Muscle of arm (tissue), 14 donors: Measurements from ENCODE around the gene CYP26C1. TPM values are rescaled to one million over a fixed set of nuclear protein-coding genes. Genes with fewer than 3 reads are reported as not detected.

ENCODE experiments used
- DNase-seq: peaks from one replicate; pipeline ENCODE4 v3.0.0-alpha.2; 2013
- long read RNA-seq, 11 donors: transcript quantifications; one replicate each; lab custom pipeline, GENCODE V29; 2026
- polyA plus RNA-seq, 12 donors: library from polyadenylated mRNA; unstranded; fragments of 120-200 nt; gene quantifications; one replicate each; pipeline ENCODE4 v1.2.1, GENCODE V29; 2013; ENCODE audit not compliant: insufficient read length in 12 of 12

Gene CYP26C1, protein sequence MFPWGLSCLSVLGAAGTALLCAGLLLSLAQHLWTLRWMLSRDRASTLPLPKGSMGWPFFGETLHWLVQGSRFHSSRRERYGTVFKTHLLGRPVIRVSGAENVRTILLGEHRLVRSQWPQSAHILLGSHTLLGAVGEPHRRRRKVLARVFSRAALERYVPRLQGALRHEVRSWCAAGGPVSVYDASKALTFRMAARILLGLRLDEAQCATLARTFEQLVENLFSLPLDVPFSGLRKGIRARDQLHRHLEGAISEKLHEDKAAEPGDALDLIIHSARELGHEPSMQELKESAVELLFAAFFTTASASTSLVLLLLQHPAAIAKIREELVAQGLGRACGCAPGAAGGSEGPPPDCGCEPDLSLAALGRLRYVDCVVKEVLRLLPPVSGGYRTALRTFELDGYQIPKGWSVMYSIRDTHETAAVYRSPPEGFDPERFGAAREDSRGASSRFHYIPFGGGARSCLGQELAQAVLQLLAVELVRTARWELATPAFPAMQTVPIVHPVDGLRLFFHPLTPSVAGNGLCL
- polyA plus RNA-seq, result under 1 TPM in 1 of 12 donors, not detected in 11; 0.07 TPM
- long read RNA-seq, donor 1, result 0 reads
- long read RNA-seq, donor 2, result 0 reads
- long read RNA-seq, donor 3, result 0 reads
- long read RNA-seq, donor 4, result 0 reads
- long read RNA-seq, donor 5, result 0 reads
- long read RNA-seq, donor 6, result 0 reads
- long read RNA-seq, donor 7, result 0 reads
- long read RNA-seq, donor 8, result 0 reads
- long read RNA-seq, donor 9, result 0 reads
- long read RNA-seq, donor 10, result 0 reads
- long read RNA-seq, donor 11, result 0 reads

DNA sequence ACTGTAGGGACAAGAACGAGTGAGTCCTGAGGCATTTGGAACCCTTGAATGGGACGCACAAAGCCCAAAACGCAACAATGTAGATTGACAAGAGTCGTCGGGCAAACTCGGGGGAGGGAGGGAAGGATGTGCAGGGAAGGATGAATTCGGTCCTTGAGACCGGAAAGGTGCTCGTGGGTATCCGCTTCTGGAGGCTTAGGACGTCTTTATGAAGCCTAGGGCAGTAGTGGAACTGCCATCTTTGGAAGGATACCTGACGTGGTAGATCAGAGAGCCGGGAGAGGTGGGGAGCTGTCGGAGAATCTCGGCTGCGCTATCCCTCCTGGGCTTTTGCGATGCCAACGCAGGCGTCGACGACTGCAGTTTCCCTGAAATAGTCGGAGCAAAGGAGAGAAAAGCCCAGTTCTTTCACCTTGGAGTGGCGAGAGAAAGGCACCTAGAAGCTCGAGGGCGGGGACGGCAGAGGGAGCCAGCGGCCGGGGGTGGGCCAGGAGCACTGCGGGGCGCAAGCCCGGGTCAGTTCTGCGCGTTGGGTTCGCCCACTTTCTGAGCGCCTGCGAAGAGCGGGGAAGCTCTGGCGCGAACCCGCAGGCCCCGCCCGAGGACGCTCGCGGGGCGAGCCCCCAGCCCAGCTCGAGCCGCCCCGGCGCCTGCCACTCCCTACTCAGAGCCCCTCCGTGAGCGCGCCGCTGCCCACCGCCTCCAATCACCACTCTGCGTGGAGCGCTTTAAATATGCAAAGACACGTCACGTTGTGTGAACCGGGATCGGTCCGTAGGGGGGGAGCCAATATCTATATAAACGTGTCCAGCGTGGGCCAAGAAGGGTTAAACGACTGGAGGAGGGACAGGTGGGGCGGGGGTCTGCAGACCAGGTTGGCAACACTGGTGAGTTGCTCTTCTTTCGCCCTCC, at the start of gene CYP26C1:
CYP26C1 (plus strand) TSS at position 824 of the 912 bp plus-strand sequence. CDS start 466 bp downstream, outside the sequence.
- no peak for DNase-seq

DNA sequence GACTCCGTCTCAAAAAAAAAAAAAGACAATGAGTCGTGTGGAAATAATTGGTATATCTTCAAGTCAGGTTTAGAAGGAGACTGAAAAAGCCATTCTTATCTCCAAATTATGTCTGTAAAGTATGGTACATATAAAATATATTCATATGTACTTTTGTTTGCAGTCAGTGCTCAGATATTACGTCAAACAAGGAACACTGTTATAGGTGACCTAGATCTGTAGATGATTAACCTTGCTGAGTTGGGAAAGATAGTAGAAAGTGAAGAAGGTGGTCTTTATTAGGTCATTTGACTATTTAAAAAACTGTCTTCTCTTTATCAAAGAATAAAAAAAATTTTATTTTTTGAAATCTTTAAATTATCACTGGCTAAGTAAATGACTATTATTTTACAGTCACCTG, 44.9 kb upstream of the CYP26C1 start:
- no peak for DNase-seq

DNA sequence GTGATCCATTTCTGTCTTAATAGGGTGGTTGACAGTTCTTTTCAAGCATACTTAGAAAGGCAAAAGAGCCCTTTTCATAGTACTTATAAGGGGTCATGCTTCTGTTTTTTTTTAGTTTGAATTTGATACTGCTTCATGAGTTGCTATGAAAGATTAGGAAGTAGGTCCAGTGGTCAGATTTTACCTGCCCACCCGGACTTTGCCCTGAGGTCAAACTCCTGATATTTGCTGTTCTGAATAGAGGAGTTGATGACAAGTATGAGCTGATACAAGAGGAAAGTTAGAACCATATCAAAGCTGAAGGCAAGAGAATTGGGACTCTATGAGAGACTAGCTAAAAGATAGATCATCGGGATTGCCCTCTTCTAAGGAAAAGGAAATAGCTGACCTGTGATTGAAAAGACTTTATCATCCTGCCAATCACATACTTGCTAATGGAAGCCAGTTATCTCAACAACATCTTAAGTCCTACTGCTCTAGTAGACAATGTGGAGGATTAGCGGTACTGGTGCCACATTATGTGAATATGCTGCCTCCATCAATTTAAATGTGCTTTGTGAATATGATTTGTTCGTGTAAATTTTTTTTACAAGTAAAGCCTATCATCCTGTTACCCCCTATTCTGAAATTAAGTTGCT, 37.5 kb upstream of the CYP26C1 start:
- no peak for DNase-seq

DNA sequence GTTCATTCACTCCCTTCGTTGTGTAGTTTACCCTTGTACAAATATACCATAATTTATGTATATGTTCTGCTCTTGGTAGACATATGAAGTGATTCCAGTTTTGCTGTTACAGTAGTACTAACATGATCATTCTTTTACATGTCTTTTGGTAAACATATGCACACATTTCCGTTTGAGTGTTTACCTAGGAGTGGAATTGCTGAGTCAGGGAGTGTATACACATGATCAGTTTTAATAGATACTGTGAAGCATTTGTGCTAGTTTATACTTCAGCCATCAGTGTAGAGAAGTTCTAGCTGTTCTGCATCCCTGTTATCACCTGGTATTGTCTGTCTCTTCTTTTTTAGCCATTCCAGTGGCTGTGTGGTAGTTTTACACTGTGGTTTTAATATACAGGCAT, 34.5 kb upstream of the CYP26C1 start:
- DNase-seq, result no peak

DNA sequence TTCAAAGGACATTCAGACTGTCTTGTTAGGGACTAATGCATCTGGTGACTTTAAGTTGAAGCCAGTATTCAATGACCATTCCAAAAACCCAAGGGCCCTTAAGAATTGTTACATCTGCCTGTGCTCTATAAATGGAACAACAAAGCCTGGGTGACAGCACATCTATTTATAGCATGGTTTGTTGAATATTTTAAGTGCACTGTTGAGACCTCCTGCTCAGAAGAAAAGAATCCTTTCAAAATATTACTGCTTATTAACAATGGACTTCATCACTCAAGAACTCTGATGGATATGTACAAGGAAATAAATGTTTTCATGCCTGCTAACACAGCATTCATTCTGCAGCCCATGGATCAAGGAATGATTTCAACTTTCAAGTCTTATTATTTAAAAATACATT, 33.1 kb upstream of the CYP26C1 start:
- DNase-seq, result no peak

DNA sequence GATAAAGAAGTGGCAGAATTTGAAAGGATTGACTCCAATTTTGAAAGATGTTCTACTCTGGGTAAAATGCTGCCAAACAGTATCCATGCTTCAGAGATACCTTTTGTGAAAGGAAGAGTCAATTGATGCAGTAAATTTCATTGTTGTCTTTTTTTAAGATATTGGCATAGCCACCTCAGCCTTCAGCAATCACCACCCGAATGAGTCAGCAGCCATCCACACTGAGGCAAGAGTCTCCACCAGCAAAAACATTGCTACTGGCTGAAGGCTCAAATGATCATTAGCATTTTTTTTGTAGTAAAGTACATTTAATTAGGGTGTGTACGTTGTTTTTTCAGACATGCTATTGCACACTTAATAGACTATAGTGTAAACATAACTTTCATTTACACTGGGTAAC, 31.7 kb upstream of the CYP26C1 start:
- DNase-seq, result no peak

DNA sequence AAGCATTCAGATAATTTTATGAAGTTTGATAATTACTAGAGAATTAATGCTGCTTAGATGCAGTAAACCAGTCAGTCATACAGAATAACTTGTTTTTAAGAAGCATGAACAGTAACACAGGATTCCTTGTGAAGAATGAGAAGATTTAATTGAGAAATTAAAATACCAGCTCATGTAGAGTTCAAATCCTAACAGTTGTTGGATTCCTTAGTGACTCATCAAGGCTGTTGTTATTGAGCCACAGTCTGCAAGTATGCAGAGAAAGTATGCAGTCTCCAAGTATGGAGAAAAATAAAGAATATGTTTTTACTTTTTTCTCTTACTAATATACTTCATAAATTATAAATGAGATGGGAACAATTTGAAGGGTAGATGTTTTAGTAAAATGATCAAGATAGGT, 30.2 kb upstream of the CYP26C1 start:
- no peak for DNase-seq

DNA sequence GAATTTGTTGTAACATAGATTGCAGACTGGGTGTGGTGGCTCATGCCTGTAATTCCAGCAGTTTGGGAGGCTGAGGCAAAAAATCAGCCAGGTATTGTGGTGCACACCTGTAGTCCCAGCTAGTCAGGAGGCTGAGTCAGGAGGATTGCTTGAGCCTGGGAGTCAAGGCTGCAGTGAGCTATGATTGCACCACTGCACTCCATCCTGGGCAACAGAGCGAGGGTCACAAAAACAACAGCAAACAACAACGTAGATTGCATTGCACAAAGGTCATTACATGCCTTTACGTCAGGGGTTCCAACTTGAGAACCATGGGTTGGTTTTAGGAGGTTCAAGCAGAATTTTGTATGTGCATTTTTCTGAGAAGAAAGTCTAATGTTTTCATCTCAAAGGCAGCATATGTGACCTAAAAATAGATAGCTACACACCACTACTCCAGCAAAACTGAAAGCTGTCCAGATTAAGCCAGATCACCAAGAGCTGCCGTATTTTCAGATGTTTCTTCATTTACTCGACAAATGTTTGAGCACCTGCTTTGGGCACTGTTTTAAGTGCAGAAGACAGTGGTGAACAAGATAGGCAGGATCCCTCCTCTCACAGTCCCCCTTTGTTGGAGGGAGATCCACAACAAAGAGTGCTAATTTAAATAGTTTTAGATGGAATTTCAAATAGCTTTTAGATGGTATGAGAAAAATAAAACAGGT, 28.3 kb upstream of the CYP26C1 start:
- DNase-seq, result no peak

DNA sequence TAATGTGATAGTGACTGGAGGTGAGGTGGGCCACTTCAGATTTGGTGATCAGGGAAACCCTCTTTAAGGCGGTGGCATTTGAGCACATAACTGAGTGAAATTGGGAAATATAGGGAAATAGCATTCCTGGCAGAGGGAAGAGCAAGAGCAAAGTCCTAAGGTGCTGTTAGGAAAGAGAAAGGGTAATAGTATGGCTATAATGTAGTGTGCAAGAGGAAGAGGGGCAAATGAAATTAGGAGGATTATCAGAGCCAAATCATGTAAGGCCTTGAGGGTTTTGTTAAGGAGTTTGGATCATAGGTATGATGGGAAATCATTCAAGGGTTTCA, 27.8 kb upstream of the CYP26C1 start:
- DNase-seq, result no peak

DNA sequence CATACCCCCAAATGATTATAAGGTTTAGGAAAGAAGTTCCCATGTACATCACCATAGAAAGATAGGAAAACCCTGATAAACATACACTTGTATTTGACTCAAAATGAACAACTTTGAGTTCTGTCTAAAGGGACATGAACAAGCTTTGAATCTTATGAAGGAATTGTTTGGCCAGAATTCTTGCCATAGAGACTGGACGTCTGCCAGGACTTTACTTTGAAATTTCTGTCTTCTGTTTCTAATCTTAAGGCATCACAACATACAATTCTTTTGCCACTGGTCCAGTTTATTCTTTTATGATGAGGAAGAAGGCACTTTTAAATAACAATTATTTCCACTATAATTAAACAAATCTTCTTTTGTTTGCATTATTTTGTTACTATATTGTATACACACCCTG, 26.2 kb upstream of the CYP26C1 start:
- peak; percentile 13 for DNase-seq

DNA sequence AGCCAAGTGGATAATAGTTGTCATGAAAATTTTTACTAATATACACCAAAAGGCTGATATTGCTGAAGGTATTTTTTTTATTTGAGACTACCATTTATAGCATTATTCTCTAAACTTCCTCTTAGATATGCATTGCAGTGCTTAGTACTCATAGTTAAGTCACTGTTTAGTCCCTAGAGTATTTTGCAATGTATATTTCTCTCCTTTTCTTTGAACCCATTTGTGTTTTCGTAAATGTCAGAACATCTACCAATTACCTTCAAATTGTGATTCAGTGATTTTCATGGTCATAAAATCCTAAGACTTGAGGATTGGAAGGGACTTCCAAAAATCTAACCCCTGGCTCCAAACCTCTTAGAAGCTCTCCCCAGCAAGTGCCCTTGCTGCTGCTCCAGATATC, 21.5 kb upstream of the CYP26C1 start:
- DNase-seq, result no peak

DNA sequence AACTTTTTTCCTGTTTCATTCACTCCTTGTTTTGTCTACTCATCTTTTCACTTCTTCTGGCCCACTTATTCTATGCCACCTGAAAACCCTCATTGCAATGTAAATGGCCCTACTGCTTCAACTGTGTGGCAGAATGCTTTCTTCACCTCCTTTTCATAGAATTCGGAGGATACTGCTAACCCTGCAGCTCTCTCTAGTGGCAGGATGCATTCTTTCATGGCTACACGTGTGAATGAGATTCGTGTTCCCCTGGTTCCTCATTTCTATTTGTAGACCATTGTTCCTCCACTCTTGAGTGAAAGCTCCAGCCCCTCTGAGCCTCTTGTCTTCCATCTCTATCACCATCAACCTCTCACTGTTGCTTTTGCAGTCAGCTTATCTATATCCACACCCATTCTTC, 20.9 kb upstream of the CYP26C1 start:
- no peak for DNase-seq

DNA sequence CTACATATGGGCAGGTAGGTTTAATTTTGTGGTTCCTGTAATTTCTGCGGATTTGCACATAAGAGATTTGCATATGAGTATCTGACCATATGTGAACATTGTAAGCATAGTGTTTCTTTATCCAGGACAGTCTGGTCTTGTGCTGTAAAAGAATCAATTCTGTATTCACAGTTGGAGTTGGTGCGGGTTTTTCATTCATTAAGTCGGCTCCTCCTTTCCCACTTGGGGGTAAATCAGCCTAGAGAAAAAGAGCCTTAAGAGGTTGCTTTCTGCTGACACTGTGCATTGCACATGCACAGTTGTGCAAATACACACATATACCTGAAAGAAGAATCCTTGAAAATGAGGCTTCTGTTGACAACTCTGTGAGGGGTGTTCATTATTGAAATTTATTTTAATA, 6.1 kb upstream of the CYP26C1 start:
- DNase-seq, result no peak

DNA sequence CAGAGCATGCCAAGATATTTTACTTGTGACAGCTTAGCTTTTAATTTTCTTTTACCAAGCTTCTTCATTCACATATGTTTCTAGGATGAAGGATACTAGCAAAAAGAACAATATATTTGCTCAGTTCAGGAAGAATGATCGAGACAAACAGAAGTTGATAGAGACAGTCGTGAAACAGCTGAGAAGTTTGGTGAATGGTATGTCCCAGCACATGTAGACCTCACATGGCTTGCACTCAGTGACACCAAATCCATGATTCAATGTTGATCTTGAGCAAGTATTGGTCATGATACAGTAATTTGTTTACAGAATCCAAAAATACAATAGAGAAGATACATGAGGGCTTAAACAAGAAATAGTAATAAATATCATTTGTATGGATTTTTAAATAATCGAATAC, 2.5 kb upstream of the CYP26C1 start:
- no peak for DNase-seq

DNA sequence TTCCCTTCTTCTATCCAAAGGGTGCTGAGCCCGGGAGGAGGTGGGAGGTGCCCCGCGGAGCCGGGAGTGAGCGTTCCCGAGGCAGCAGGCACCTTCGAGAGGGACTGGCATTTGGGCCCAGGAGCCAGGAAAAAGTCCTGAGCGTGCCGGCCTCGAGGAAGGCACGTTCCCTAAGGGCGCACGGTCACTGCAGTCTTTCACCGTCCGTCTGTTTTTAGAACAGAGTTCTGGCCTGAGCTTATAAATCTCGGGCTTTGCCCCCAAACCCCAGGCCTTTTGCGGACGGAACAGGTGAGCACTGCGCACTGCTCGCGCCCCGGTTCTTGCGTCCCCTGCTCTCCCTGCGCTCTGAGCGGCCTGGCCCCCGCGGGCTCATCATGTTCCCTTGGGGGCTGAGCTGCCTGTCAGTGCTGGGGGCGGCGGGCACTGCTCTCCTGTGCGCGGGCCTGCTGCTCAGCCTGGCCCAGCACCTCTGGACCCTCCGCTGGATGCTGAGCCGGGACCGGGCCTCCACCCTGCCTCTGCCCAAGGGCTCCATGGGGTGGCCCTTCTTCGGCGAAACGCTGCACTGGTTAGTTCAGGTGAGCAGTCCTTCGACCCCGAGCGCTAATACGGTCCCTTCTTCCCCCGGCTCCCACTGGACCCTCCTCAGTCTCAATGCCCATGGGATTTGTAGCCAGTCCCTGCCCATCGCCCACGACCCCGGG, 442 bp downstream of the CYP26C1 start:
- DNase-seq, result no peak

DNA sequence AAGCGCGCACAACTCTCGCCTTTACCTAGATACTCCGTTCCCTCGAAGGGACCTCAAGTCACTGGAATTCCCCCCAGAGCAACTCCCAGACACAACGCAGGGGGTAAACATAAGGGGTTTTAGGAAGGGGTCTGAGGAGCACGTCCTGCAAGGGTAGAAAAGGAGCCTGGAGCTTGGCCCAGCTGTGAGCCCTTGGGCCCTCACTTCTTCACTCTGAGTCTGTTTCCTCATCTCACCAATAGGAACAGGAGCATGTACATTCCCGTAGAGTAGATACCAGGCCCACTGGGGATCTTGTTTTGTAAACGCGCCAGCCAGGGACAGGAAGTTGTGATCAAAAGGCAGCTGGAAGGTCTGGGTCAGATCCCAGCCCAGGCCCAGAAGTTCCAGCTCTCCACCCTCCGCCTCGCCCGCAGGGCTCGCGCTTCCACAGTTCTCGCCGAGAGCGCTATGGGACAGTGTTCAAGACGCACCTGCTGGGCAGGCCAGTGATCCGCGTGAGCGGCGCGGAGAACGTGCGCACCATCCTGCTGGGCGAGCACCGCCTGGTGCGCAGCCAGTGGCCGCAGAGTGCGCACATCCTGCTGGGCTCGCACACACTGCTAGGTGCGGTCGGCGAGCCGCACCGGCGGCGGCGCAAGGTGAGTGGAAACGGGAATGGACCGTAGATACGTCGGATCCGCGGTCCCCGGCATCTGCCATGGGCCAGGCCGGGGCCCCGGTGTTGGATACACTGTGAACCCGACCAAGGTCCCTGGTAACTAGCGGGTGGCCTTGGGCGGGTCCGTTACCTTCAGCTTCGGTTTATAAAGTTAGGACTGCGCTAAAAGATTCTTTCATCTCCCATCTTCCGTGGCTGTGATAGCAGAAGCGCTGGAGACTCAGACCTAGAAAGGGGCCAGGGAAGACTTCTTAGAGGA, 1.3 kb downstream of the CYP26C1 start:
- no peak for DNase-seq

DNA sequence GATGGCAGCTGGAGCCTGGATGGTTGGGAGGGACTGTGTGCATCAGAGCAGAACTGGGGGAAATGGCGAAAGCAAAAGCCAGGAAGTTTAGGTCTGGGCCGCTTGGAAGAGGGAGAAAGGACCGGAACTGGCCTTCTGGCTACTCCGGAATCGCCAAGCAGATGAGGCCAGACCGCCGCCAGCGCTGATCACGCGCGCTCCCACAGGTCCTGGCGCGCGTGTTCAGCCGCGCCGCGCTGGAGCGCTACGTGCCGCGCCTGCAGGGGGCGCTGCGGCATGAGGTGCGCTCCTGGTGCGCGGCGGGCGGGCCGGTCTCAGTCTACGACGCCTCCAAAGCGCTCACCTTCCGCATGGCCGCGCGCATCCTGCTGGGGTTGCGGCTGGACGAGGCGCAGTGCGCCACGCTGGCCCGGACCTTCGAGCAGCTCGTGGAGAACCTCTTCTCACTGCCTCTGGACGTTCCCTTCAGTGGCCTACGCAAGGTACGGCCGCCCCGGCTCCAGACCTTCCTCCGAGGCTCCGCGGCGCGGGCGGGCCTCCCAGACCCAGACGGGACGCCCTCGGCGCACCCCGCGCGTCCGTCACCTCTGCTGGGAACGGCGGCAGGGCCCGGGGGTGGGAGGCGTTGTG, 2.0 kb downstream of the CYP26C1 start:
- DNase-seq, result no peak

DNA sequence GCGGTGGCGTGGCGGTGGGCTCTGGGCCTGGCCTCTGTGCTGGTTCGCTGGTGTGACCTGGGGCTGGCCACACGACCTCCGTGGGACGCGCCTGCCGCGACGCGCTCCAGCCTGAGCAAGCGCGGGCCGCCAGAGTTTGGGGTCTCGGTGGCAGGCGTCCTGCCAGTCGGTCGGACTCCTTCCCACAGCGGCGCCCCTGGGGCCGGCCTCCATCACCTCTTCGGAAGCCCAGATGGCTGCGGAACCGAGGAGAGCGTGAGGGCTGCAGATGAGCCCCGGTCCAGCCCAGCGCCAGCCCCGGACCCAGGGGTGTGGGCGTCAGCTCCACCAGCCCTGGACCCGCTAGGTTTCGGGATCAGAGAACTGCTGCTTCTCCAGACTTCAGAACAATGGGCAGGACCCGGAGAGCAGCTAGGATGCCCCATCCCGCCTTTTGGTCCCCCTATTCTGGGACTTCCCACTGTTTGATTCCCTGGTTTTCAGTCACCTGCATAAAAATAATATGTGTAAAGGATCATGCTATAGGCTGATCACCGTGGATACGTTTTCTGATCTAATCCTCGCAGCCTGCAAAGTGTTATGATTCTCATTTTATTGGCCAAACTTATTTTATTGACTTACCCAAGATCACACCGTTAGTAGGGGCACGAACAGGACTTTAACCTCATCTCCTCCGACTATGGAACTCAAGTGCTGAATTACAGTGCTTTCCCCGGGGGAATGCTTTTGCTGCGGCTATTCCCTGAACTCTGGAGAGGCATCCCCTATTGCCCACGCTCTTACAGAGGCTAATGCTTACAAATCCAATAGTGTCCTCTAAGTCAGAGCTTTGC, 2.8 kb downstream of the CYP26C1 start:
- DNase-seq, result no peak
